Measurements from ENCODE around the gene OLFML2A.

OLFML2A gene

GRCh38 chr9:124779368-124780059, 2.6 kb downstream of the OLFML2A start:
- no peak for DNase-seq

- no peak for DNase-seq
These were observed 3.3 kb downstream of the OLFML2A start for GRCh38 chr9:124780060-124780756.

- DNase-seq = no peak
These were observed 3.8 kb downstream of the OLFML2A start for GRCh38 chr9:124780757-124781151.

GRCh38 chr9:124781967-124782660, 5.2 kb downstream of the OLFML2A start:
- no peak for DNase-seq

- no peak for DNase-seq
These were observed 6.0 kb downstream of the OLFML2A start for GRCh38 chr9:124782661-124783574.

- no peak for DNase-seq
These were observed 6.9 kb downstream of the OLFML2A start for GRCh38 chr9:124783830-124784229.

GRCh38 chr9:124784509-124784908, 7.6 kb downstream of the OLFML2A start:
- DNase-seq = no peak

GRCh38 chr9:124786881-124787573, 10.1 kb downstream of the OLFML2A start:
- no peak for DNase-seq

GRCh38 chr9:124788542-124789217, 11.7 kb downstream of the OLFML2A start:
- DNase-seq = no peak

- DNase-seq = no peak
These were observed 12.6 kb downstream of the OLFML2A start for GRCh38 chr9:124789531-124789930.

GRCh38 chr9:124790301-124790700, 13.4 kb downstream of the OLFML2A start:
- no peak for DNase-seq

- DNase-seq = no peak
These were observed 14.0 kb downstream of the OLFML2A start for GRCh38 chr9:124790801-124791505.

GRCh38 chr9:124792257-124793014, 15.5 kb downstream of the OLFML2A start:
- no peak for DNase-seq

- no peak for DNase-seq
These were observed 16.1 kb downstream of the OLFML2A start for GRCh38 chr9:124793015-124793541.

- no peak for DNase-seq
These were observed 18.1 kb downstream of the OLFML2A start for GRCh38 chr9:124794902-124795491.

- DNase-seq = no peak
These were observed 19.0 kb downstream of the OLFML2A start for GRCh38 chr9:124795881-124796431.

GRCh38 chr9:124797343-124798103, 20.6 kb downstream of the OLFML2A start:
- no peak for DNase-seq

- no peak for DNase-seq
These were observed 22.5 kb downstream of the OLFML2A start for GRCh38 chr9:124799274-124800006.

All from NCI-H1694 (cell line).